CD8-positive, alpha-beta memory T cell (primary cell): ENCODE results near the gene ZNF516. TPM values are rescaled to one million over a fixed set of nuclear protein-coding genes. Genes with fewer than 3 reads are reported as not detected.
A peak's percentile ranks its signal among the peaks of the same experiment; 100 is the strongest.

ENCODE experiments used
- CTCF ChIA-PET: fragments of 350-600 bp; sonication (Branson Sonifier 250); formaldehyde crosslinking; loops from one replicate; lab custom pipeline; 2021; ENCODE audit warnings: antibody characterized with exemption; lab: Charles Lee
- POLR2A ChIA-PET: fragments of 350-600 bp; sonication (Branson Sonifier 250); formaldehyde crosslinking; loops from one replicate; lab custom pipeline; 2021; ENCODE audit warnings: antibody characterized with exemption; lab: Charles Lee
- DNase-seq, 5 donors: peaks; one replicate each; pipeline versions ENCODE4 v3.0.0 to v3.0.0-alpha.2; 2020 to 2022; ENCODE audit warnings: mixed read lengths in 1 of 5
- H3K27ac ChIP-seq: one replicate; pipeline ENCODE4 v1.7.0; 2013; ENCODE audit warnings: low read depth, mild to moderate bottlenecking, low read length, moderate library complexity
- H3K27me3 ChIP-seq: 2 replicates; pipeline ENCODE4 v1.7.0; 2013; ENCODE audit warnings: low read length, mild to moderate bottlenecking; ENCODE audit not compliant: insufficient read depth, poor library complexity, severe bottlenecking
- H3K36me3 ChIP-seq: 2 replicates; pipeline ENCODE4 v1.7.0; 2013; ENCODE audit warnings: mild to moderate bottlenecking, low read length, moderate library complexity; ENCODE audit not compliant: insufficient read depth
- H3K4me1 ChIP-seq: 2 replicates; pipeline ENCODE4 v1.7.0; 2013; ENCODE audit warnings: mild to moderate bottlenecking, low read length, moderate library complexity; ENCODE audit not compliant: insufficient read depth
- H3K4me3 ChIP-seq: 2 replicates; pipeline ENCODE4 v1.7.0; 2013; ENCODE audit warnings: mild to moderate bottlenecking, low read length
- H3K9me3 ChIP-seq: 2 replicates; pipeline ENCODE4 v1.7.0; 2013; ENCODE audit warnings: mild to moderate bottlenecking, low read length
- H3K27ac Mint-ChIP-seq, 8 donors: one replicate each; pipeline ENCODE4 v1.8.0; 2020 to 2021; ENCODE audit warnings: mixed read lengths in 8 of 8, mild to moderate bottlenecking in 6 of 8, inconsistent platforms in 3 of 8, moderate library complexity in 3 of 8
- H3K27me3 Mint-ChIP-seq, 2 donors: one replicate each; pipeline ENCODE4 v1.8.0; 2020 to 2021; ENCODE audit warnings: mixed read lengths in 2 of 2, mild to moderate bottlenecking in 1 of 2, moderate library complexity in 1 of 2
- H3K36me3 Mint-ChIP-seq, 3 donors: one replicate each; pipeline ENCODE4 v1.8.0; 2020 to 2021; ENCODE audit warnings: mixed read lengths in 3 of 3, inconsistent platforms in 1 of 3, mild to moderate bottlenecking in 1 of 3
- H3K4me1 Mint-ChIP-seq, 3 donors: one replicate each; pipeline ENCODE4 v1.8.0; 2020 to 2021; ENCODE audit warnings: mixed read lengths in 3 of 3, inconsistent platforms in 1 of 3, mild to moderate bottlenecking in 1 of 3
- H3K4me3 Mint-ChIP-seq, 7 donors: one replicate each; pipeline ENCODE4 v1.8.0; 2020 to 2021; ENCODE audit warnings: mixed read lengths in 7 of 7, mild to moderate bottlenecking in 6 of 7, moderate library complexity in 4 of 7, inconsistent platforms in 2 of 7
- H3K9me3 Mint-ChIP-seq, 5 donors: one replicate each; pipeline ENCODE4 v1.8.0; 2020 to 2022; ENCODE audit warnings: mixed read lengths in 5 of 5, mild to moderate bottlenecking in 3 of 5, moderate library complexity in 2 of 5, inconsistent platforms in 1 of 5
- polyA plus RNA-seq: library from polyadenylated mRNA; unstranded; fragments of 300-500 nt; fragmentation: Illumina TruSeq; gene quantifications from one replicate; pipeline ENCODE4 v1.2.3, GENCODE V29; 2021
- total RNA-seq, 2 experiments: library from RNA; stranded (reverse); gene quantifications; one replicate each; pipeline ENCODE4 v1.2.3, GENCODE V29; 2021

Gene ZNF516
- total and polyA plus RNA-seq, 3 experiments from 2014 or later = 1.3 to 1.9 (median 1.6) TPM

- Mint-ChIP-seq H3K27me3 (peaks cover 8 to 36% of the 10 kb centered on the region in 2 donors), H3K4me3 (peak overlapping the region in 6 of 7 donors; percentile 30 to 84 (median 67)), H3K4me1 (peaks cover 14 to 21% (median 14%) of the 10 kb centered on the region in 3 donors), H3K27ac (peak overlapping the region in 6 of 8 donors; percentile 20 to 86 (median 62)), H3K36me3 (peaks cover 0 to 3% (median 0%) of the 10 kb centered on the region in 3 donors), H3K9me3 (no peaks in the 10 kb centered on the region)
- DNase-seq = peak in 1 of 5 donors; percentile 21
- Histone ChIP-seq H3K9me3 (no peaks in the 10 kb centered on the region), H3K36me3 (no peaks in the 10 kb centered on the region), H3K27ac (no peak overlapping the region), H3K4me1 (peaks cover 17% of the 10 kb centered on the region), H3K4me3 (no peak overlapping the region), H3K27me3 (no peaks in the 10 kb centered on the region)
- POLR2A ChIA-PET = no interaction called here
- CTCF ChIA-PET = no interaction called here
Measured at GRCh38 chr18:76467371-76468190, 27.5 kb downstream of the ZNF516 start.

- H3K9me3 Mint-ChIP-seq = no peaks in the 10 kb centered on the region
- Histone ChIP-seq H3K4me1 (peaks cover 17% of the 10 kb centered on the region), H3K9me3 (no peaks in the 10 kb centered on the region), H3K27ac (no peak overlapping the region), H3K36me3 (no peaks in the 10 kb centered on the region), H3K4me3 (no peak overlapping the region), H3K27me3 (no peaks in the 10 kb centered on the region)
- ChIA-PET POLR2A (no interaction called here), CTCF (no interaction called here)
- peaks cover 14 to 21% (median 14%) of the 10 kb centered on the region in 3 donors for H3K4me1 Mint-ChIP-seq
- peaks cover 5 to 31% of the 10 kb centered on the region in 2 donors for H3K27me3 Mint-ChIP-seq
- peak overlapping the region in 4 of 8 donors; percentile 14 to 47 (median 36) for H3K27ac Mint-ChIP-seq
- no peak for DNase-seq
- no peaks in the 10 kb centered on the region for H3K36me3 Mint-ChIP-seq
- peak overlapping the region in 1 of 7 donors; percentile 24 for H3K4me3 Mint-ChIP-seq
Measured at GRCh38 chr18:76466410-76466991, 28.5 kb downstream of the ZNF516 start.

GRCh38 chr18:76465630-76466409 lies 29.2 kb downstream of the ZNF516 start:
- ChIA-PET CTCF (no interaction called here), POLR2A (no interaction called here)
- H3K4me1 Mint-ChIP-seq = peaks cover 14 to 21% (median 14%) of the 10 kb centered on the region in 3 donors
- H3K4me1 ChIP-seq = peaks cover 17% of the 10 kb centered on the region
- H3K27ac Mint-ChIP-seq = peak overlapping the region in 2 of 8 donors; percentile 40 to 47
- no peak for DNase-seq
- H3K36me3 Mint-ChIP-seq = no peaks in the 10 kb centered on the region
- no peaks in the 10 kb centered on the region for H3K9me3 ChIP-seq
- H3K27me3 Mint-ChIP-seq = peaks cover 0 to 26% of the 10 kb centered on the region in 2 donors
- H3K4me3 Mint-ChIP-seq = no peak overlapping the region
- no peaks in the 10 kb centered on the region for H3K9me3 Mint-ChIP-seq
- no peaks in the 10 kb centered on the region for H3K36me3 ChIP-seq
- no peak overlapping the region for H3K4me3 ChIP-seq
- no peak overlapping the region for H3K27ac ChIP-seq
- H3K27me3 ChIP-seq = no peaks in the 10 kb centered on the region

- ChIA-PET POLR2A (no interaction called here), CTCF (no interaction called here)
Measured at GRCh38 chr18:76464281-76465259, 30.5 kb downstream of the ZNF516 start.

GRCh38 chr18:76463872-76464271 lies 31.2 kb downstream of the ZNF516 start:
- peaks cover 0 to 22% of the 10 kb centered on the region in 2 donors for H3K27me3 Mint-ChIP-seq
- H3K27ac ChIP-seq = no peak overlapping the region
- H3K27me3 ChIP-seq = no peaks in the 10 kb centered on the region
- H3K4me1 ChIP-seq = peaks cover 17% of the 10 kb centered on the region
- DNase-seq = no peak
- no peaks in the 10 kb centered on the region for H3K36me3 Mint-ChIP-seq
- ChIA-PET CTCF (no interaction called here), POLR2A (no interaction called here)
- no peaks in the 10 kb centered on the region for H3K36me3 ChIP-seq
- H3K4me3 ChIP-seq = no peak overlapping the region
- H3K9me3 Mint-ChIP-seq = no peaks in the 10 kb centered on the region
- H3K4me3 Mint-ChIP-seq = no peak overlapping the region
- no peak overlapping the region for H3K27ac Mint-ChIP-seq
- no peaks in the 10 kb centered on the region for H3K9me3 ChIP-seq
- H3K4me1 Mint-ChIP-seq = peaks cover 13 to 19% (median 14%) of the 10 kb centered on the region in 3 donors

More at GRCh38 chr18:76464281-76465259, 30.5 kb downstream of the ZNF516 start:
- H3K4me1 ChIP-seq = peaks cover 17% of the 10 kb centered on the region
- H3K36me3 Mint-ChIP-seq = no peaks in the 10 kb centered on the region
- peaks cover 14 to 21% (median 14%) of the 10 kb centered on the region in 3 donors for H3K4me1 Mint-ChIP-seq
- H3K9me3 Mint-ChIP-seq = no peaks in the 10 kb centered on the region
- H3K27me3 ChIP-seq = no peaks in the 10 kb centered on the region
- peak overlapping the region in 1 of 8 donors; percentile 58 for H3K27ac Mint-ChIP-seq
- no peaks in the 10 kb centered on the region for H3K36me3 ChIP-seq
- H3K4me3 ChIP-seq = no peak overlapping the region
- no peaks in the 10 kb centered on the region for H3K9me3 ChIP-seq
- H3K27me3 Mint-ChIP-seq = peaks cover 0 to 24% of the 10 kb centered on the region in 2 donors
- no peak overlapping the region for H3K4me3 Mint-ChIP-seq
- H3K27ac ChIP-seq = no peak overlapping the region
- no peak for DNase-seq

- POLR2A ChIA-PET = no interaction called here
- Mint-ChIP-seq H3K4me3 (no peak overlapping the region), H3K4me1 (peaks cover 11 to 17% (median 14%) of the 10 kb centered on the region in 3 donors), H3K36me3 (peaks cover 0 to 2% (median 0%) of the 10 kb centered on the region in 3 donors), H3K27ac (no peak overlapping the region), H3K9me3 (no peaks in the 10 kb centered on the region), H3K27me3 (peaks cover 0 to 18% of the 10 kb centered on the region in 2 donors)
- Histone ChIP-seq H3K9me3 (no peaks in the 10 kb centered on the region), H3K36me3 (no peaks in the 10 kb centered on the region), H3K4me1 (peaks cover 12% of the 10 kb centered on the region), H3K27ac (no peak overlapping the region), H3K4me3 (no peak overlapping the region), H3K27me3 (no peaks in the 10 kb centered on the region)
- CTCF ChIA-PET = no interaction called here
- no peak for DNase-seq
Measured at GRCh38 chr18:76463358-76463757, 31.7 kb downstream of the ZNF516 start.

- Mint-ChIP-seq H3K4me3 (no peak overlapping the region), H3K27me3 (peaks cover 0 to 12% of the 10 kb centered on the region in 2 donors), H3K27ac (no peak overlapping the region), H3K36me3 (peaks cover 0 to 2% (median 0%) of the 10 kb centered on the region in 3 donors), H3K9me3 (no peaks in the 10 kb centered on the region), H3K4me1 (peaks cover 4 to 7% (median 4%) of the 10 kb centered on the region in 3 donors)
- Histone ChIP-seq H3K36me3 (no peaks in the 10 kb centered on the region), H3K4me1 (peaks cover 1% of the 10 kb centered on the region), H3K27me3 (no peaks in the 10 kb centered on the region), H3K4me3 (no peak overlapping the region), H3K27ac (no peak overlapping the region), H3K9me3 (no peaks in the 10 kb centered on the region)
- CTCF ChIA-PET = interaction anchor here (0.6 kb wide), 1 partner anchor 51 kb away, joined by 3 read pairs; no protein-coding TSS in a partner anchor
- POLR2A ChIA-PET = no interaction called here
- DNase-seq = no peak
Measured at GRCh38 chr18:76462326-76462694, 32.7 kb downstream of the ZNF516 start.
